ENCODE measurements around the gene GUCA1C.

The GUCA1C gene

GRCh38 chr3:108899530-108899929 is 54.1 kb downstream of the GUCA1C start:
- DNase-seq, result no peak

DNA sequence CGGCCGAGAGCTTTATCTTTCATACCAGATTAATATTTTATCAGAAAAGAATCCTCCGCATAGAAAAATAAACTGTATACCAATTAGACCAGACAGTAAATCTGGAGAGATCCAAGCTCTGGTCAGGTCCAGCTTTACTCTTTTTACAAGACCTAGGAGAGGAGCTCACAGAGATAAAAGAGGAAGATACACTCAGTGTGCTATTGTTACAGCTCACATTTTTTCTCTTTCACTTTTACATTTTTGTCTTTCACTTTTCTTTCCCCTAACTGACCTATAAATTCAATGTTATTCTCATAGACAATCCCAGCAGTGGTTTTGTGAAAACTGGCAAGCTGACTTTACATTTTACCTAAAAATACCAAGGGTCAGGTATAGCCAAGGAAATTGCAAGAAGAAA is 55.8 kb downstream of the GUCA1C start:
- DNase-seq, result no peak

DNA sequence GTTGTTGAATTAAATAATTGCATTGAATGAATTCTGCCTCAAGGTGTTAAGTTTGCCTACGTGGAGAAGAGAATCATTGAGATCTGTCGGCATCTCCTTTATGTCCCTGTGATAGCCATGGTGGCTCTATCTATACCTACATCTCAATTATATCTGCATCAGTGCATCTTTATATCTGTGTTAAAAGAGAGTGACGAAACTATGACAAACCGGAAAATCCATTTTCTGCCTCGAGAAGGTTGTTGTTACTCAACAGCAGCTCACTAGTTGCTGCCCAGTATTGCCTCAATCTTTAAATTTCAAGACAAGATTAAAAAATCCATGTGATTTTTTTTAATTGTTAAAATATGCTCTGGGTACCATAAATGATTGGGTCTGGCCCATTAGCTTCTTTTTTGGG is 58.7 kb downstream of the GUCA1C start:
- no peak for DNase-seq

- DNase-seq, result no peak
These were observed 61.8 kb downstream of the GUCA1C start for GRCh38 chr3:108891833-108892232.

GRCh38 chr3:108887777-108888176 is 65.9 kb downstream of the GUCA1C start:
- DNase-seq, result no peak

DNA sequence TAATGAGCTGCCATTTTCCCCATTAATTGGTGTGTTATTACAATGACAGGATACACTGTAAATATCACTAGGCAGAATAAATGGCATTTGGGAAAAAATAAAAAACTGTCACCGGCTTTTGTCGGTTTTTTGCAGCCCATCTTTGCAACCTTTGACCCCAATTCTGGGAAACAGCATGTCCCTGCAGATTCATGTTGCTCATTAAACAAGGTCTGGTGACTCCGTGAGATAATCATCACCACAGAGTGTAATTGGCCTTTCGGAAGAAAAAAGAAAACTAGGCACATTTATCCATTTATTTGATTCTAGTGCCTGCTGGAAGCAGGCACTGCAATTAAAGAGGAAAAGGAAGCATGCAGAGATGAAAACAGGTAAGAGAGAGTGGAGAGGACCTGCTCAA is 66.6 kb downstream of the GUCA1C start:
- DNase-seq, result no peak

GRCh38 chr3:108883373-108883772 is 70.3 kb downstream of the GUCA1C start:
- no peak for DNase-seq

DNA sequence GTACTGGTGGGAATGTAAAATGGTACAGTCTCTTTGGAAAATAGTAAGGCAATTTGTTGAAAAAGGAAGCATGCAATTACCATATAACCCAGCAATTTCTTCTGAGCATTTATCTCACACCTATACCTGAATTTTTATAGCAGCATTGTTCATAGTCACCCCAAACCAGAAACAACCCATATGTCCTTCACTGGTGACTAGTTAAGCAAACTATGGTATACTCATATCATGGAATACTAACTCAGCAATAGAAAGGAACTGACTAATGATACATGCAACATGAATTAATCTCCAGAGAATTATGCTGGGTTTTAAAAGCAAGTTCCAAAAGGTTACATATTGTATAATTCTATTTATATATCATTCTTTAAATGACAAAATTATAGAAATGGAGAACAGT is 70.9 kb downstream of the GUCA1C start:
- DNase-seq, result no peak

GRCh38 chr3:108879915-108880314 is 73.8 kb downstream of the GUCA1C start:
- no peak for DNase-seq

DNA sequence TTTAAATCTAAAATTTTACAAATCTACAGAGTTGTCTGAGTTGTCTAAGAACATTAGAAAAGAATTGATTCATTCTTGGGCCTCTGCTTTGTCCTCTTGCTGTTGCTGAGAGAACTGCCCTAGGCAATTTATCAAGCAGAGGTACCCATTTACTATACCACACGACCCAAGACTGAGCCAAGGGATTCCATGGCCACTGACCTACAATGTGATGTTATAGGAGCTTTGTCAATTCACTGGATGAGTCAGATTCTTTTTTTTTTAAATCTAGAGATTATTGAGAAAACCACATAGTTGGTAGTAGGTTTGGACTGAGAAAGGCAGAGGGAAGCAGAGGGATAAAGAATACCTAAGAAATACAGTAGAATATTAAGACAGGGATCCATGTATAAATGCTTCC is 75.8 kb downstream of the GUCA1C start:
- DNase-seq, result no peak

DNA sequence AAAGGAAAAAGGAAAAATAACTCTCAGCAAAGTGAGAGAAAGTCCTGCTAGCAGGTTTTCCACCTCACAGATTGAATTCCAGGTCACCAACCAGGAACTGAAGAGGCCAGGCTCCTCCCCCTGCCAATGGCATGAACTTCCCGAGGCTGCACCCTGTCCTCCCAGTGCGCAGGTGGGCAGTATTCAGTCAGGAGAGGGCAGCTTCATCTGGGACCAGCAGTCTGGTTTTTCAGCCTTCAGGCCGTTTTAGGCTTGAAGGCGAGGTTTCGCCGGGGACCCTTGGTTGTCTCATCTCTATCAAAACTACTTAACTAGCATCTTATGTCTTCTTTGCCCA is 89.9 kb downstream of the GUCA1C start:
- DNase-seq, result no peak

DNA sequence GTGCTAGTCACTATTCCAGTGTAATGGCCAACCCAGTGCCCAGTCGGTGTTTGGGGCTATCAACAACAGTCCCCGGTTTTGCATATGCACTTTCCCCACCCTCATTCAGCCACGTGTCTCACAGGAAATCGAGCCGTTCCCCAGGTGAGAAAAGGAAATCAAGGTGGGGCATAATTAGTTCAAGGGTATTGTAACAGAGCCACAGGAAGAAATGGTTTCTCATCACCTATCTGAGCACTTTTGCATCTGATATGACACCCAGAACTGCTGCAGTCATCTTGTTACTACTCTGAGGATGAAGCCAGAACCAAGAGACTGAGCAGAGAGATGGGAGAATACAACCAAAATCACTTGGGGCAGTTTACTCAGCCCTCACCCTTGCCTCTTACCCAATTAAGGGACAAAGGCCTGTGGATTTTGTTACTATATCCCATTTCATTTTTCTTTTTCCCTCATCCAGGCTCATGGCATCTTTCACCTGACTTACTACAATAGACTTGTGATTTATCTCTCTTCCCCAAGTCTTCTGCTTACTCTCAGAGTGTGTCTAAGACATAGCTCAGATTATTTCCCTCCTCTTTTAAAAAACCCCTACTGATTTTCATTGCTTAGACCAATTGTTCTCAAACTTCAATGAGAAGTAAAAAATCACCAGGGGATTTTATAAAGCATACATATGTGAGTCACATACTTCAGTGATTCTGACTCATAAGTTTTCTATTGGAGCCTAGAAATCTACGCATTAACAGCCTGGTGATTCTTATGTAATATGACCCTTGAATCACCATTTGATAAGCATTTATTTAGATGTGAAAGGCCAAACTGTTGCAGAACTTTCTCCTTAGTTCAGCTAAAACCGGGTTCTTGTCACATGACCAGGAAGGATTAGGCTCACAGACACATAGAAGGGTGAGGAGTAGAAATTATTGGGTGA is 90.5 kb downstream of the GUCA1C start:
- no peak for DNase-seq

GRCh38 chr3:108861401-108861800 is 92.3 kb downstream of the GUCA1C start:
- no peak for DNase-seq

Data from NCI-H2081 (cell line).